Fibroblast of the aortic adventitia (primary cell): ENCODE results near the gene SETBP1. TPM values are rescaled to one million over a fixed set of nuclear protein-coding genes. Genes with fewer than 3 reads are reported as not detected.

Experiments used
- DNase-seq: peaks from one replicate; pipeline ENCODE4 v3.0.0-alpha.2; 2010; ENCODE audit warnings: low read depth
- H3K4me3 ChIP-seq: 2 replicates; pipeline ENCODE4 v1.5.1; 2011; ENCODE audit warnings: low read depth, mild to moderate bottlenecking, control low read depth, low read length, moderate library complexity
- total RNA-seq: library from RNA; depleted of rRNA; stranded (reverse); fragments of >200 nt; gene quantifications from 2 replicates; pipeline ENCODE4 v1.2.3, GENCODE V29; 2012; ENCODE audit warnings: low replicate concordance
- TF ChIP-seq, protein P1 (sequence below): IDR thresholded peaks from 2 replicates; pipeline ENCODE4 v1.5.1; 2011; ENCODE audit warnings: mild to moderate bottlenecking, low read length, control low read depth, inconsistent platforms; ENCODE audit not compliant: insufficient read depth

The SETBP1 gene
- total RNA-seq, 1 donor: 10.5 TPM

DNA sequence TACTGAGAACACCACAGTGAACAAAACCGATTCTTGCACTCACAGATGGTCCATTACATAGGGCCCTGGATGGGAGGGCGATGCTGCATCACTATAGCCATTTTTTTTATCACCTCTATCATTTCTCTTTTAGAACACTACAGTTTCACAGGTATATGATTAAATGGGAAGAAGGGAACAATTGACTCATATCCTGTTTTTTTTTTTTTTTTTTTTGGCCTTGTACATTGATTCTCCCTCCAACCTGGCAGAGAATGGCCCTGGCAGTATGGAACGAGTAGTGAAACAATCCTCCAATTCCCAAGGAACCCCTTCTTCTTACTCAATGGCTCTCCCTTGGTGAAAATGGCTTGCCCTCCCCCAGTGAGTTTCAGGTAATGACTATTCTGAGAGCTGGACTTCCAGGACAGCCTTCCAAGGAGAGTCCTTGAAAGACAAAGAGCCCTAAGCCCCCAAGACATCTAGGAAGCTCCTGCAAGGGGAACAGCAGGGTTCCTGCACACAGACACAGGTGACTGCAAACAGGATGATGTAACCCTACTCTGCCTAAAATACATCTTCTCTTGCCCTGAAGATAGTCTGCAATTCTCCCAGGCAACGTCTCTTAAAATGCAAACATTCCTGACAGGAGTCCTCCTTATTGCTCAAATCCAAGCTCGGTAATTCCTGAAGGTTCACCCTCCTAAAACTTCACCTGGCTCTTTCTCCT, 405.4 kb downstream of the SETBP1 start:
- TF ChIP-seq, protein P1, sequence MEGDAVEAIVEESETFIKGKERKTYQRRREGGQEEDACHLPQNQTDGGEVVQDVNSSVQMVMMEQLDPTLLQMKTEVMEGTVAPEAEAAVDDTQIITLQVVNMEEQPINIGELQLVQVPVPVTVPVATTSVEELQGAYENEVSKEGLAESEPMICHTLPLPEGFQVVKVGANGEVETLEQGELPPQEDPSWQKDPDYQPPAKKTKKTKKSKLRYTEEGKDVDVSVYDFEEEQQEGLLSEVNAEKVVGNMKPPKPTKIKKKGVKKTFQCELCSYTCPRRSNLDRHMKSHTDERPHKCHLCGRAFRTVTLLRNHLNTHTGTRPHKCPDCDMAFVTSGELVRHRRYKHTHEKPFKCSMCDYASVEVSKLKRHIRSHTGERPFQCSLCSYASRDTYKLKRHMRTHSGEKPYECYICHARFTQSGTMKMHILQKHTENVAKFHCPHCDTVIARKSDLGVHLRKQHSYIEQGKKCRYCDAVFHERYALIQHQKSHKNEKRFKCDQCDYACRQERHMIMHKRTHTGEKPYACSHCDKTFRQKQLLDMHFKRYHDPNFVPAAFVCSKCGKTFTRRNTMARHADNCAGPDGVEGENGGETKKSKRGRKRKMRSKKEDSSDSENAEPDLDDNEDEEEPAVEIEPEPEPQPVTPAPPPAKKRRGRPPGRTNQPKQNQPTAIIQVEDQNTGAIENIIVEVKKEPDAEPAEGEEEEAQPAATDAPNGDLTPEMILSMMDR: no peak
- DNase-seq: no peak

DNA sequence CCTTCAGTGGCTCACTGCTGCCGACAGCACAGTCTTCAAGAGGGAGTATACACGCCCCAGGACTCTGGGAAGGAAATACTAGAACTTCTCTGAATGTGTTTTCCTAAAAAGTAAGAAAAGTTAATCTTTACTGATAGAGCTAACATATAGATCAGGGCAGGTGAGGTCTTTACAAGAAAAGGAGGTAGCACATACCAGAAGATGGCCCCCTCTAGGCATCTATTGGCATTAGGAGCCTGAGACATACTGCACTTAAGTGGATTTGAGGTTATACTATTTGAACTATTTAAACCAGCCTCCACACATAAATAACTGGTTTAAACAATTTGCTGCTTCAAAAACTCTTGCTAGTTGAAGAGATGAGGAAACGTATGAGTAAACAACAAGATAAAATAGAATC, 406.1 kb downstream of the SETBP1 start:
- no peak overlapping the region for H3K4me3 ChIP-seq
- TF ChIP-seq, protein P1: no peak
- DNase-seq: no peak

More for the DNA sequence above, 405.4 kb downstream of the SETBP1 start:
- no peak overlapping the region for H3K4me3 ChIP-seq

DNA sequence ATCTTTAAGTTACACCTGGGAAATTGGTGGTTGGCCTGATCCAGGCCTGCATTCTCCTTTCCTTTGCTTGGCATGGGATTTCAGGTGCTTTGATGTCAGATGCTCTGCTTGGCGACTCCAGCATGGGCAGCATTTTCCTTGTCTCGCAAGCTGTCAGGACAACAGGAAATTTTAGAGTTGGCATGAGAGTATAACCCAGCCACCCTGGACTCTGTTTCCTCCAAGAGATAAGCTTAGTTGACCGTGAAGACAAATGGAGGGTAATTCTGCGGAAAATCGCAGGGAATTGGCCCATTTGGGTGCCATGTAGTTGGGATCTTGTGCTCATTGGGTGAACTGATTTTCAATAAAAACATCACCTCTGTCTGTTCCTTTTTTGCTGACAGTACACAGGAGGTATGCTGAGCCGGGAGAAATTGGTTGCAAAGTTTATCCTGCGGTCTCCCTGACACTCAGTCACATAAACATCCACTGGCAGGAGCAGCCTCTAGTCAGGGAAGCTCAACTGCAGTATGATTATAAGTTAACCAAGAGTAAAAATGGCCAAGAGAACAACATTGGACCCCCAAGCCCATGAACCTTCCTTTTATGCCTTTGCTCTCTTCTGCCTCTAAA, 409.9 kb downstream of the SETBP1 start:
- no peak for DNase-seq
- TF ChIP-seq, protein P1: no peak
- H3K4me3 ChIP-seq: no peak overlapping the region

DNA sequence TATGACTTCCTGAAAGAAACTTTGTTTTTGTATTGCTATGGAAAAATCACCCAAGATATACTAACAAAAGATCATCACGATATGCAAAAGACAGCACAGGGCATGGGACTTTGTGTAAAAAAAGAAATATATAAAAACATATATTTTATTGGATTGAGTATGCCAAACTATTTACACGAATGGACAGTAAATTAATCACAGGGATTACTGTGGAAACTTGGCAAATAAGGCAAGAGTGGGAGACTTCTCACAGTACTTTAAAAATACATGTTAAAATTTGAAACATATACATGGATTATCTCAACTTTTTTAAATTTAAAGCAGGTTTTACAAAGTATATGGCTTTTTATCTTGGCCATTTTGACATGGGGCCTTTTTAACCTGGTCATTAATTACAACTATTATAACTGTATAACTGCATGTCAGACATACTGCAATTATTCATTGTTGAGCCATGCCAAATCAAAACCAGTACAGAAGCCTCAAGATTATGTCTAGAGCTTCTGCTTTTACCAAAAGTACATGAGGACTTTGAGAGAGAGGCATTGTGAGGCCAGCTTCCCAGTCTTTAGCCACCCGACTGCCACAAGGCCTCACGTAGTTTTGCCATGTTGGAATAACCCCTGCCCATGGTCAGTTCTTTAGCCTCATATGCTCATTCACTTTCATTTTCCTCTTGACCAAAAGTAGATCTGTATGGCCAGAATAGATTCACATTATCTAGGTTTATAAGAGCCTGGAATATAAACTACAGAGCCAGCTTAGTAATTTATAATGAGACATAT, 419.8 kb downstream of the SETBP1 start:
- H3K4me3 ChIP-seq: no peak overlapping the region
- TF ChIP-seq, protein P1: no peak
- no peak for DNase-seq

DNA sequence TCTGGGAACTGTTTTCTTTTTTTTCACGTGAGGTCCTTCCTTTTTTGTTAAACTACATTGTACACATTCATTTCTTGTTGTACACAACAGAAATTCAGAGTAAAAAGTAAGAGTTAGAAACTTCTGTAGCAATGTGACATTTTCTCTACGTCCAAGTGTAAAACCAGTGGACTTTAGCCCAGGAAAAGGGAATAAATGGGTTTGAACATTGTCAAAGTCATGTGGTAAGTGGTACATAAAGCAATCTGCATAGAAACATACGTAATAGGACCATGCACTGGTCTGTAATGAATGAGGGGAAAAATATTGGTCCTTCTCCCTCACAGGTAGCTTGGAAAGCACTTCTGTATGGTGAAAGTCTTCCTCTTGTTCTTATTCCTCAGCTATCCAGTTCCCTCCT, 421.4 kb downstream of the SETBP1 start:
- TF ChIP-seq, protein P1: no peak
- no peak overlapping the region for H3K4me3 ChIP-seq
- DNase-seq: no peak

DNA sequence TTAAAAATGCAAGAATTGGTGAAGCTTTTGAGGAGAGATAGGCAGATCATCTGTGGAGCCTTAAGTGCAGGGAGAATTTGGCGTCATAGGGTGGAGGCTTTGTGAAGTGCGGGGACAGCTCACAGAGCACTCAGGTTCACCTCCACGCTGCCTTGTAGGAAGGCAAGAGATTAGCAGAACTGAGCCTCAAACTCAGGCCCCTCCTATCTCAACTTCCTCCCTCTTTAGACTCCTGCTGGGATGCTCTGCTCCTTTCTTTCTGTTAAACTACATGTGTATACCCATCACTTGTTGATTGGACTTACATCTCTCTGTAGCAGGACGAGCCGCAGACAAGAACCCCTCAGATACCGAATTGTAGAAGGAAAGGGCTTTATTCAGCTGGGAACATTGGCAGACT, 422.2 kb downstream of the SETBP1 start:
- TF ChIP-seq, protein P1: no peak
- DNase-seq: no peak
- H3K4me3 ChIP-seq: no peak overlapping the region
